NOMO-1 treated with dmso at 0.1 percent for 144 hours (cell line): ENCODE measurements around the gene ADAMTS6.
"Not testable (repeated sequence)": the region's sequence is repeated elsewhere in the genome, so short reads cannot be mapped to it uniquely, and the experiment has no call there.

Experiments used
- DNase-seq: peaks from one replicate; lab custom pipeline; 2025; ENCODE audit not compliant: unreplicated experiment; lab: John Stamatoyannopoulos, UW

The ADAMTS6 gene

DNA sequence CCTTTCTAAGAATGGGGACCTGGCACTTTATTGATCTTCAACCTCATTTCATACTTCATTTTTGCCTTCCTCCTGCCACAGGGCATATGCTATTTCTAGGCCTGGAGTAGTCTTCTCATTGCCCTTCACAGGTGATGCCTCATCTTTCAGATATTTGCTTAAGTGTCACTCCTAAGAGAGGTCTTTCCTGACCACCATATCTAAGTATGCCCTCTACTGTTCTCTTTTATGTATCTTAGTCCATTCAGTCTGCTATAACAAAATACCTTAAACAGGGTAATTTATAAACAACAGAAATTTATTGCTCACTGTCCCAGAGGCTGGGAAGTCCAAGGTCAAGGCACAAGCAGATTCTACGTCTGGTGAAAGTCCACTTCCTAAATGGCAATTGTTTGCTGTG is 99.1 kb downstream of the ADAMTS6 start:
- no peak for DNase-seq

DNA sequence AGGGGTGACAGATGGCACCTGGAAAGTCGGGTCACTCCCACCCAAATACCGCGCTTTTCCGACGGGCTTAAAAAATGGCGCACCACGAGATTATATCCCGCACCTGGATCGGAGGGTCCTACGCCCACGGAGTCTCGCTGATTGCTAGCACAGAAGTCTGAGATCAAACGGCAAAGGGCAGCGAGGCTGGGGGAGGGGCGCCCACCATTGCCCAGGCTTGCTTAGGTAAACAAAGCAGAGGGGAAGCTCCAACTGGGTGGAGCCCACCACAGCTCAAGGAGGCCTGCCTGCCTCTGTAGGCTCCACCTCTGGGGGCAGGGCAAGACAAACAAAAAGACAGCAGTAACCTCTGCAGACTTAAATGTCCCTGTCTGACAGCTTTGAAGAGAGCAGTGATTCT is 111.2 kb downstream of the ADAMTS6 start:
- not testable (repeated sequence) for DNase-seq

DNA sequence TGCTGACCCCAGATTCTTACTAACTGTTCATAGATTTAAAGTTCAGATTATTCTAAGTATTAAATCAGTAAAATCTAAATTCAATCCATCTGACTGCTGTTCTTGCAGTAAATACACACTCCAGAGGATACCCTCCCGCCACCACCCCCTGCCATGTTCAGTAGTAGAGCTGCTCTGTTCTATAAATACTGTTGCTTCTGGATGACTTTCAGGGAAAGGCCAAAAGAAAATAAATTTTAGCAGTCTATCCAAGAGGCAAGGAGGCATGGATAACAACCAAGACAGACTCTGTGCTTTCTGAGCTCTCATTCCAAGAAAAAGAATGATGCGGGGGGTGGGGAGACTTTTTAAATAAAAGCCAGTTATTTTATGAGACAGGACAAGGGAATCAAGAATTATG is 115.1 kb downstream of the ADAMTS6 start:
- DNase-seq: no peak

DNA sequence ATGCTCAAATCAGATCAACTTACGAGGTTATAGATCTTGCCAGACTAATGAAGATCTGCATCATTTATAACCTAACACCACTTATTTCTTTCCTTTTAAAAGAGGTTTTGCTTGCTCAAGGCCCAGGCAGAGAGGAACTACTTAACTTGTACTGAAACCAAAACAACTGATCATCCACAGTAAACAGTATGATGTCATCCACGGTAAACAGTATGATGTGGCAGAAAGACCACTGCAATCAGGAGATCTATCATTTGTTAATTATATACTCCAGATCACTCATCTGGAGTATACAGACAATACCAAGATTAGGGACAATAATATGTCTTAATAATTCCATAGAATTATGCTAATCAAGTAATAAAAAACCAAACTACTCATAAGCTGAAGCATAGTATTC is 116.8 kb downstream of the ADAMTS6 start:
- DNase-seq: no peak

DNA sequence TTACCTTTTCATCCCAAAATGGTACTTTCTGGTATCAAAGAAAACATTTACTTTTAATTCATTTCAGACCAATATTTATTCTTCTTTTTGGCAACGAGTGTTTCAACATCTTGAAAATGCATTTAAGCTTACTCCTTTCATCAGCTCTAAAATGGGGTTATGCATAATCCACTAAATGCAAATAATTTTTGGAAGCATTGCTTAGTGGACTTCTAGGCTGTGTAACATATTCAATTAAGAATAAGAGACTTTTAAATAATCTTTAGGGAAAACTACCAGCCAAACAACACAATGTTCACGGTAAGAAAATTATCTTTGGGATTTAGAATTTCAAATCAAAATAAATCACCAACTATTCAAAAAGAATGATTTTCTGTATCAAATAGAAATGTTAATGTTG is 118.2 kb downstream of the ADAMTS6 start:
- no peak for DNase-seq

DNA sequence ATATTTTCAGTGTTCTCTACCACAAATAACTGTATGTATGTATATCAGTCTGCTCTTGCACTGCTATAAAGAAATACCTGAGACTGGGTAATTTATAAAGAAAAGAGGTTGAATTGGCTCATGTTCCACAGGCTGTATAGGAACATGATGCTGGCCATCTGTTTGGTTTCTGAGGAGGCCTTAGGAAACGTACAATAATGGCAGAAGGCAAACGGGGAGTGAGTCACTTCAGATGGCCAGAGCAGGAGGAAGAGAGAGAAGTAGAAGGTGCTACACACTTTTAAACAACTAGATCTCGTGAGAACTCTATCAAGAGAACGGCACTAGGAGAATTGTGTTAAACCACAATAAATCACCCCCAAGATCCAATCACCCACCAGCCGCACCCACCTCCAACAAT is 121.7 kb downstream of the ADAMTS6 start:
- DNase-seq: no peak

DNA sequence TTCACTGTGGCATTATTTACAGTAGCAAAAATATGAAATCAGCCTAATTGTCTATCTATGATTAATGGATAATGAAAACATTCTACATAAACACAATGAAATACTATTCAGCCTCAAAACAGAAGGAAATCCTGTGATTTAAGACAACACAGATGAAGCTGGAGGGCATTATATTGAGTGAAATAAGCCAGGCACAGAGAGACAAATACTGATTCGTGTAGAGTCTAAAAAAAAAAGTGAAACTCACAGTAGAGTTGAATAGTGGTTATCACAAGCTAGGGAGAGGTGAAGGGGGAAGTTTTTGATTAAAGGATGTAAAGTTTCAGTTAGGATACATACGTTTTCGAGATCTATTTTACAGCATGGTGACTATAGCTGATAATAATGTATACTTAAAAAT is 122.2 kb downstream of the ADAMTS6 start:
- no peak for DNase-seq

DNA sequence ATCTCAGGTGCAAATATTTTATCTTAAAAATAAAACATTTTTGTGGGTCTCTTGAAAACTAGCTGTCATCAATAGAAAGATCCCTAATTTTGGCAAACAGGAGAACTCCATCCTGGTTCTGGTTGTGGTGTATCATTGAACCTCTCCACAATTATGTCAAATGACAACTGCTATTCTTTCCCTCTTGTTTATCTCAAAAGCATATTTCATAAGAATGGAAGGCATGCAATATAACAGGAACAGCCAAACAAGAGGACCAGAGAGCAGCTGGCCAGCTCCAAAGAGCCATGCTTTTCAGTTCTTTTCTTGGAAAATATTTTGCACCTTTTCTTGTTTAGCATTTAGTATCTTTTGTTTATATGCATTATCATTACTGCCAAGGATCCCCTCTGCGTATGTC is 125.4 kb downstream of the ADAMTS6 start:
- no peak for DNase-seq

DNA sequence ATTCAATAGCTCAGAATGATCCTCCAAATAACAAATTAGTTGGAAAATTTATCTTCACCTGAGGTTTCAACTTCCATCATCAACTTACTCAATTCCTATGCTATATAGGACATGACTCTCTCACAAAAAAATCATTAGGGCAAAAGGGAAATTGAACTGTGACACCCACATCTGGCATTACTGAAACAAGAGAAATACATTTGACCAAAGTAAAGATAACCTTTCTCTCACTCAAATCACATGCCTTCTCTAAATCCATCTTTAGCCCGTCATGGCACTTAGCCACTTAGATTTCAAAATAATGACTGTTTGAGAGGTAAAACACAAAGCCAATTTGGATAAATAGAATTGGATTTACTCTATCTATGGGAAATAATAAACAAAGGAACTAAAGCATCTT is 126.4 kb downstream of the ADAMTS6 start:
- no peak for DNase-seq

DNA sequence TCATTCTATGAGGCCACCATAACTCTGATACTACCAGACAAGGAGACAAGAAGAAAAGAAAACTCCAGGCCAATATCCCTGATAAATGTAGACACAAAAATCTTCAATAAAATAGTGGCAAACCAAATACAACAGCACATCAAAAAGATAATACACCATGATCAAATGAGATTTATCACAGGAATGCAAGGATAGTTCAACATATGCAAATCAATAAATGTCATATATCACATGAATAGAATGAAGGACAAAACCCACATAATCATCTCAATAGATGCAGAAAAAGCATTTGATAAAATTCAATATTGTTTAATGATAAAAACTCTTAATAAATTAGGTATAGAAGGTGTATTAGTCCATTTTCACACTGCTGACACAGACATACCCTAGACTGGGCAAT is 139.9 kb downstream of the ADAMTS6 start:
- DNase-seq: no peak

DNA sequence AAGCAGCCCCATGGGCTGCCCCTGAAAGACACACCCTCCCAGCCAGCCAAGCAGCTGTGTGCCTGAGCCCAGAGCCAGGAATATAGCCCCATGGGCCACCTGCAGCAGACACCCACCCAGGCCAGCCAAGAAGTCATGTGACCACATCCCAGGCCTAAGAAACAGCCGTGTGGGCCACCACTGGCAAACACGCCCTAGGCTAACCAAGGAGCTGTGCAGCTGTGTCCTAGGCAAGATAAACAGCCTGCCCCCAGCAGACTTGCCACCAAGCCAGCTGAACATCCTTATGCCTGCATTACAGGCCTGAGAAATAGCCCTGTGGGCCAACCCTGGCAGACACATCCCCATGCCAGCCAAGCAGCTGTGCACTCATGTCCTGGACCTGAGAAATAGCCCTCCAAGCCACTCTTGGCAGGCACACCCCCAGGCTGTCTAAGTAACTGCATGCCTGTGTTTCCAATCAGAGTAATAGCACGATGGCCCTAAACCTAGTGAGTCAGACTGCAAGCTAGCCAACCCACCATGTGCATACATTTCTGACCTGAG is 143.0 kb downstream of the ADAMTS6 start:
- no peak for DNase-seq

DNA sequence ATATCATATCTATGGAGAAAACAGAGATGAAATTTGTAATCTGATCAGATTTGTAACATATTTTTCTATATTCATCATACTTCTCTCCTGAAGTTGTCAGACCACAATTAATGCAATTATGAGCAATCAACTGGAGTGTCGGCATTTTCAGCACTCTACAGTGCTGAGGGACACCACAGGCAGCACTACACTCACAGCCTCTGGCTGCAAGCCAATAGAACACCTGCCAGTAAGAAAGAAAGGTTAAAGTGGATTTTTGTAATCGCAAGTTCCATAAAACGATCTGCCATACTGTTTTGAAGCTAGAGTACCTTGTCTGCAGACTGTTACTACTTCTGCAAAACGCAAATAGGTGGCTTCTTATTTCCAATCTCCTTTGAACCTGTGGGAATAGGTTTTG is 147.6 kb downstream of the ADAMTS6 start:
- DNase-seq: no peak

DNA sequence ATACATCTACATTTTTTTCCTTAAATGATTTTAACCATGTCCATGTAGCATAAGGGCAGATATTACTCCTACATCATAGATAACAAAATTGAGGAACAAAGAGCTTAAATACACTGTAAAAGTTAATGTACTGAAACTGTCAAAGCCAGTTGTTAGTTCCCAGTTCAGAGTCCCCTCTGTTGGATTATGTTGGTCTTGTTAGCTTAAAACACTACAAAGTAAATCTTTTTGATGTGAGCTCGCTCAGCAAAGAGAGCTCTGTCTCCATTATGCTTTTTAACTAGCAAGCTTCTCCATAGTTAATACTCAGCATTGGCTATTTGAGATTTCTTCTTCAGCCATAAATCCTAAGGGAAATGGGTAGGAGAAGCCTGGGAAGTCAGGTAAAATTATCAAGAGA is 149.1 kb downstream of the ADAMTS6 start:
- DNase-seq: no peak

DNA sequence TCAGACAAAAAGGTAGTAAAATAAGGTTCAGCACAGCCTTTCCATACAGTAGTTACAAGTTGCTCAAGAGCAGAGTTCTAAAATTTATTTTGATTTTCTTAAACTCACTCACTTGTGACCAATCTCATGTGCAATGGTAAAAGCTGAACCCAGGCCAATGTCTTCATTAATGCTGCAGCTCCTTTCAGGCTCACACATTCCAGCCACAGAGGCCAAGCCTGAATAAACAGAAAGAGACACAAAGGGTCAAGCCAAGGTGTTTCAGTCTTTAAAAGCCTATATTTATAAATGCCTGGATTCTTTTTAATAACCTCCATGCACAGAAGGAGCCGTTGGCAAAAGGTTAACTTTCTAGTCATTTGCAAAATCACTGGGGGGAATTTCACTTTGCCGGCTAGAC is 152.5 kb downstream of the ADAMTS6 start:
- no peak for DNase-seq

DNA sequence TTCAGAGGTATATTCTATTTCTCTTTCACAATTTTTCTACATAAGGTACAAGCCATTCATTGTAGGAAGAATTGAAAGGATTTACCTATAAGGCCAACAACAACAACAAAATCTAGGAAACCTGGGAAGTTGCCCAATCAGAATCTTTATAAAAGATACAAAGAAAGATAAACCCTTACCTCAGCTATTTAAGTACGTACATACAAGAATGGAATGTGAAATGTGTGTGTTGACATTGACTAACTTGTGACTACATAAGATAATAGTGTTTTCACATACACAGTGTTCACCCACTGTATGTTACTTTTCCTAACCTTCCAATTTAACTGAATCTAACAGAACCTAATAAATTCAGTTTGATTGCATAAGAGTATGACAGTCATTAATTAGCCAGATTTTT is 154.1 kb downstream of the ADAMTS6 start:
- DNase-seq: no peak

DNA sequence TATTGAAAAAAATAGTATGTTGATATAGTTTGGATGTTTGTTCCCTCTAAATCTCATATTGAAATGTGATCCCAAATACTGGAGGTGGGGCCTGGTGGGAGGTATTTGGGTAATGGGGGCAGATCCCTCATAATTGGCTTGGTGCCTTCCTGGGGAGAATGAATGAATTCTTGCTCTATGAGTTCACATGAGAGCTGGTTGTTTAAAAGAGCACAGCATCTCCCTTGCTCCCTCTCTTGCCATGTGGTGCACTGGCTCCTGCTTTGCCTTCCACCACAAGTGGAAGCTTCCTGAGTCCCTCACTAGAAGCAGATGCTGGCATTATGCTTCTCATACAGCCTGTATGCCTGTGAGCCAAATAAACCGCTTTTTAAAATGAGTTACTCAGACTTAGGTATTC is 154.8 kb downstream of the ADAMTS6 start:
- no peak for DNase-seq

DNA sequence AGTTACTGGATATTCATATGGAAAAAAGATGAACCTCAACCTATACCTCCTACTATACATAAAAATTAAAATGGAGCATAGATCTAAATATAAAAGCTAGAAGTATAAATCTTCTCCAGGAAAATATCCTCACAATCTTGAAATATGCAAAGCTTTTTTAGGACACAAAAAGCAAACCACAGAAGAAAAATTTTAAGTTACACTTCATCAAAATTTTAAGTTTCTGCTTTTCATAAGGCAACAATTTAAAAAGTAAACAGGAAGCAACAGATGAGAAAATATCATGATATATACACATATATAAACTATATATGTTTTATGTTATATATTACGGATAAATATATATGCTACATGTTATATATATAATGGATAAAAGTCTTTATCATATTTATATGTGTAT is 157.5 kb downstream of the ADAMTS6 start:
- no peak for DNase-seq

DNA sequence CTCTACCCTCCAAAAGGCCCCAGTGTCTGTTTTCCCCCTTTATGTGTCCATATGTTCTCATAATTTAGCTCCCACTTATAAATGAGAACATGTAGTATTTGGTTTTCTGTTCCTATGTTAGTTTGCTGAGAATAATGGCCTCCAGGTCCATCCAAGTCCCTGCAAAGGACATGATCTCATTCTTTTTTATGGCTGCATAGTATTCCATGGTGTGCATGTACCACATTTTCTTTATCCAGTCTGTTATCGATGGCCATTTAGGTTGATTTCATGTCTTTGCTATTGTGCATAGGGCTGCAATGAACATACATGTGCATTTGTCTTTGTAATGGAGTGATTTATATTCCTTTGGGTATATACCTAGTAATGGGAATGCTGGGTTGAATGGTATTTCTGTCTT is 161.0 kb downstream of the ADAMTS6 start:
- not testable (repeated sequence) for DNase-seq

DNA sequence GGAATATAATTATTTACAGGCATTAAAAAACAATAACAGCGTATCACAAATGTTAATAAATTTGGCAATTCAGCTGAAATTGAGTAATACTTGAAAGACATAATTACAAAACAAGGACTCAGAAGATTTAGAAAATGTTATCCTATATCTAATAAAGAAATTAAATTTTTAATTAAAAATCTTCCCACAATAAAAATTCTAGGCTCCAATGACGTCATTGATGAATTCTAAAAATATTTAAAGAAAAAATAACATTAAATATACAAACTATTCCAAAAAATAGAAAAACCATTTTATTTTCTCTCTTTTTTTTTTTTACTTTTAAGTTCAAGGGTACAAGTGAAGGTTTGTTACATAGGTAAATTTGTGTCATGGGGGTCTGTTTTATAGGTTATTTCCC is 161.5 kb downstream of the ADAMTS6 start:
- DNase-seq: no peak

DNA sequence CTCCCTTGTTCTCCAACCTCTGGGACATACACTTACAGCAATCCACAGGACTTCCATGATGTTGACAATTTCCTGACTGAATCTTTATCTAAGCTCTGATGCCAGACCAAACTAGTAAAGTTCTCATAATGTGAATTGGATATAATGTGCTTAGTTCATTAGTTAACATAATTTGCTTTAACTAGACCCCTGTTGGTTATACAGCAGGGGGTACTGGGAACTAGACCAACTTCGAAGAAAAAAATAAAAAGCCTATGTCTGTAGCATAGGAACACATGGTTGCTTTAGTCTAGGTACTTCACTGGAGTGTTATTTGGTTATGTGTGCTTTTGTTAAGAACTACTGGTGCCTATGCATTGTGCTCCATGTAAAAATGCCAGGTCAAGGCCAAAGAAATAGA is 173.8 kb downstream of the ADAMTS6 start:
- DNase-seq: no peak

DNA sequence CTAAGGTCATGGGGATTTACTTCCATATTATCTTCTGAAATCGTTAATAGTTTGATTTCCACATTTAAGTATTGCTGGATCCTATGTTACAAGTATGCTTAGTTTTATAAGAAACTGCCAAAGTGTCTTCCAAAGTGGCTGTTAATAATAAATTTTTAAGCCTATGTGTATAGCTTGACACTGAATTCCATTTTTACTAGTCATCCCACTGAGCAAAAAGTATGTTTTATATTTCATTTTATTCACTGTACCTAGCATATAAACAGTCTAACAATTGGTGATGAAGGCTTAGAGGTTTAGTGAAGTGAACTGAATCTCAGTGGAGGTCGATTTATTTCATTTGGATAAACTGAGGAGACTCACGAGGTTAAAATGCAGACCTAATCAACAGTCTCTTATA is 174.6 kb downstream of the ADAMTS6 start:
- DNase-seq: no peak

DNA sequence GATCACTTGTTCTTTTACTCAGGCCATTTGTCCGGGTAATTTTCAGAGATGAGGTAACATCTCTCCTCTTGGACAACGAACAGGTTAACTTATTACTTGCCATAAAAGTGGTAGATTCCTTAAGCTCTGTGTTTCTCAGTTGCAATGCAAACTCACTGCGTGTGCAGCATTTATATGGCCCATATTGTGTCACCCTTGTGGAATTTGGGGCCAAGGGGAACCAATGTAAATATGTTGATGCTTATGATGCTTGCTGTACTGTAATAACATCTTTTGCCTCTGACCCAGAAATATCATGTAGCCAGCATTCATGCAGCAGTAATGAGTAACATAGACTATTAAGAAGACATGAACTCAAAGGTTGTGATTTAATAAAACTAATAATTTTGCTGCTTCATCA is 175.8 kb downstream of the ADAMTS6 start:
- DNase-seq: no peak

DNA sequence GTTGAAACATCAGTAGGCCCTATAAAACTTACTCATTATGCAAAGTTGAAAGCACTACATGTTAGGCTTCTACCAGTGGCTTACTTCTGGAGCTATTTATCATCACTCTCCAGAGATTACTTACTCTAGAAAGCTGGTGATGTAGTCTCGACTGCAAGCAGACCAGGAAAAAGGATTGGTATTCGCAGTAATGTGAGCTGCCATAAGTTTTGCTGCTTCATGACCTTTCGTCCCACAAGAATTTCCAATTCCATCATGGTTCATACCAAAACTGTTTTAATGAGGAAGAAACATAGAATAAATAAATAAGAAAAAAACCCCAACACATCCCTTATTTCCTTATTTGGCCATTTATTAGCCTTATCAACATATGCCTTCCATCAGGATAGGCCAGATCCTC is 181.9 kb downstream of the ADAMTS6 start:
- no peak for DNase-seq

DNA sequence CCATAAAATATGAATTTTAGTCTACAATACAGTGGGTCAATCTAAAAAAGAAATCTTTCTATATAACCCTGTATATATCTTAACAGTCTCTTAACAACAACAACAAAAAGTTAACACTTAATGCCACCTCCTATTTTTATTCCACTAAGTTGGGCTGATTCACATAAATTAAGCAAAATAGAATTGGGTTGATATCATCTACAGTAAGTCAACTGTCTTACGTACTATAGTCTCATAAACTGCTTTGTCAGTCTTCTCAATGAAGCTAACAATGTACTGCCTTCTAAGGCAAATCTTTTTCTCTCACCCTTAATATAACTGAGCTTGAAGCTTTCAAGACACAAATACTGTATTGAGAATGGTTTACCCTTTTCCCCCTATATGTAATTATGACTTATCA is 185.7 kb downstream of the ADAMTS6 start:
- DNase-seq: no peak
